Activated CD8-positive, alpha-beta memory T cell treated with anti-CD3 and anti-CD28 coated beads, Interleukin-2, amount 10 ng/mL, durations not matched to agents 7 days and 5 days (primary cell): ENCODE data around the gene KRT16. TPM values are rescaled to one million over a fixed set of nuclear protein-coding genes. Genes with fewer than 3 reads are reported as not detected.
"Not testable (repeated sequence)": the region's sequence is repeated elsewhere in the genome, so short reads cannot be mapped to it uniquely, and the experiment has no call there.

Experiments used
- ATAC-seq: fragments of 150-1000 bp; cut with Tn5 transposase; one replicate; pipeline ENCODE4 v1.10.0; 2021; ENCODE audit warnings: moderate library complexity
- CTCF ChIA-PET: fragments of 350-600 bp; sonication (Branson Sonifier 250); formaldehyde crosslinking; loops from one replicate; lab custom pipeline; 2021; ENCODE audit warnings: antibody characterized with exemption; lab: Charles Lee
- DNase-seq: peaks from one replicate; pipeline ENCODE4 v3.0.0-alpha.2; 2020
- H3K27ac Mint-ChIP-seq: one replicate; pipeline ENCODE4 v1.8.0; 2021; ENCODE audit warnings: mild to moderate bottlenecking, mixed read lengths
- H3K27me3 Mint-ChIP-seq: one replicate; pipeline ENCODE4 v1.8.0; 2021; ENCODE audit warnings: mixed read lengths
- H3K36me3 Mint-ChIP-seq: one replicate; pipeline ENCODE4 v1.8.0; 2021; ENCODE audit warnings: mild to moderate bottlenecking, mixed read lengths
- H3K4me1 Mint-ChIP-seq: one replicate; pipeline ENCODE4 v1.8.0; 2021; ENCODE audit warnings: mixed read lengths
- H3K4me3 Mint-ChIP-seq: one replicate; pipeline ENCODE4 v1.8.0; 2021; ENCODE audit warnings: mild to moderate bottlenecking, moderate library complexity, mixed read lengths
- H3K9me3 Mint-ChIP-seq: one replicate; pipeline ENCODE4 v1.8.0; 2022; ENCODE audit warnings: low read depth, mixed read lengths
- total RNA-seq, 2 experiments: library from RNA; stranded (reverse); gene quantifications; one replicate each; pipeline ENCODE4 v1.2.3, GENCODE V29; 2021

Gene KRT16
- total RNA-seq, 2 experiments from 2014 or later, result not detected

GRCh38 chr17:41628621-41629255 lies 16.2 kb upstream of the KRT16 start:
- not testable (repeated sequence) for H3K4me1 Mint-ChIP-seq, H3K36me3 Mint-ChIP-seq, ATAC-seq

DNA sequence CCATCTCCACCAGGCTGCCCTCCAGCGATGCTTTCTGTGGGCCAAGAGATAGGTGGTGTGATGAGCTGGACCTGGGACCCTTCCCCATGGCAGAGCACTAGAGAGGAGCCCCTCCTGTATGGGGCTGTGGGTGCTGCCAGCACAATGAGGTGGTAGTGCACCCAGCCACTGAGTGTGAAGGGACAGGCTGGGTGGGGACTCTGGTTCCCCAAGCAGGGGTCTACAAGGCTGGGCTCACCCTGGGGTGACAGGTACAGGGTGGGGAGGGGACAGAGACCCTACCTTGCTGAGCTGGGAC lies 15.5 kb upstream of the KRT16 start:
- H3K36me3 Mint-ChIP-seq, ATAC-seq, H3K27me3 Mint-ChIP-seq, H3K9me3 Mint-ChIP-seq, H3K4me1 Mint-ChIP-seq, H3K4me3 Mint-ChIP-seq, H3K27ac Mint-ChIP-seq, DNase-seq: not testable (repeated sequence)
- CTCF ChIA-PET, result interaction anchor here (1.4 to 1.5 kb wide), 2 partner anchors 35 to 79 kb away, joined by 3 to 4 read pairs; no protein-coding TSS in a partner anchor

More at GRCh38 chr17:41628621-41629255, 16.2 kb upstream of the KRT16 start:
- not testable (repeated sequence) for H3K27ac Mint-ChIP-seq, H3K9me3 Mint-ChIP-seq, H3K4me3 Mint-ChIP-seq, H3K27me3 Mint-ChIP-seq, DNase-seq
- CTCF ChIA-PET, result interaction anchor here (1.4 to 2.0 kb wide), 2 partner anchors 20 to 80 kb away, joined by 3 to 5 read pairs; no protein-coding TSS in a partner anchor

GRCh38 chr17:41627316-41628072 lies 14.9 kb upstream of the KRT16 start:
- no peaks in the 10 kb centered on the region for H3K9me3 Mint-ChIP-seq
- ATAC-seq (no peak), DNase-seq (no peak)
- no peak overlapping the region for H3K27ac Mint-ChIP-seq
- H3K36me3 Mint-ChIP-seq, result no peaks in the 10 kb centered on the region
- H3K4me1 Mint-ChIP-seq, result no peaks in the 10 kb centered on the region
- H3K27me3 Mint-ChIP-seq, result no peaks in the 10 kb centered on the region
- CTCF ChIA-PET, result interaction anchor here (0.9 to 1.5 kb wide), 3 partner anchors 21 to 79 kb away, joined by 3 to 4 read pairs (median 4); no protein-coding TSS in a partner anchor
- no peak overlapping the region for H3K4me3 Mint-ChIP-seq

DNA sequence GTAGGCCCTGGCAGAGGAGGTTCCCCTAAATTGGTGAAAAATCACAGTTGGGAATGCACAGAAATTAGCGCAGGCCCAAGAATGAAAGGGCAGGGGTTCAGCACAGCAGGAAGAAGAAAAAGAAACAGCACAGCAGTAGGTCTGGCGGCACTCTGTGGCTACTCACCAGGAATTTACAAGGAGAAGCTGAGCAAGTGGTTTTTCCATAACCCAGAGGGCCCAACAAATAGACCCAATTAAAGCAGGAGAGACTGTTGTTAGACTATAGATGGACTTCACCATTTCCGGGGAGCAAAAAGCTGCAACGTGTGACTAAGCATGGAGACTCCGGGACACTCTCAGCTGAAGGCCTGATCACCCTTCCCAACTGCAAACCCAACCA lies 14.3 kb upstream of the KRT16 start:
- not testable (repeated sequence) for H3K4me1 Mint-ChIP-seq, H3K36me3 Mint-ChIP-seq, ATAC-seq, H3K27me3 Mint-ChIP-seq, DNase-seq, H3K27ac Mint-ChIP-seq, H3K4me3 Mint-ChIP-seq, H3K9me3 Mint-ChIP-seq
- CTCF ChIA-PET, result interaction anchor here (0.9 to 1.5 kb wide), 2 partner anchors 22 to 36 kb away, joined by 4 read pairs; no protein-coding TSS in a partner anchor

GRCh38 chr17:41626028-41626913 lies 13.7 kb upstream of the KRT16 start:
- CTCF ChIA-PET, H3K4me3 Mint-ChIP-seq, H3K27ac Mint-ChIP-seq, H3K36me3 Mint-ChIP-seq, H3K4me1 Mint-ChIP-seq, ATAC-seq, H3K27me3 Mint-ChIP-seq, H3K9me3 Mint-ChIP-seq, DNase-seq: not testable (repeated sequence)

GRCh38 chr17:41625602-41626001 lies 13.0 kb upstream of the KRT16 start:
- H3K27ac Mint-ChIP-seq, result no peak overlapping the region
- CTCF ChIA-PET, result no interaction called here
- DNase-seq (no peak), ATAC-seq (no peak)
- no peak overlapping the region for H3K4me3 Mint-ChIP-seq
- no peaks in the 10 kb centered on the region for H3K9me3 Mint-ChIP-seq
- H3K36me3 Mint-ChIP-seq, result no peaks in the 10 kb centered on the region
- no peaks in the 10 kb centered on the region for H3K4me1 Mint-ChIP-seq
- H3K27me3 Mint-ChIP-seq, result no peaks in the 10 kb centered on the region

- H3K4me3 Mint-ChIP-seq, result no peak within 1 kb of the TSS
- no peaks in the 10 kb centered on the region for H3K9me3 Mint-ChIP-seq
- no peaks in the 10 kb centered on the region for H3K4me1 Mint-ChIP-seq
- DNase-seq (no peak), ATAC-seq (no peak)
- CTCF ChIA-PET, result interaction anchor here (1.2 kb wide), 1 partner anchor 24 kb away, joined by 3 read pairs; no protein-coding TSS in a partner anchor
- H3K27me3 Mint-ChIP-seq, result no peaks in the 10 kb centered on the region
- no peak within 1 kb of the TSS for H3K27ac Mint-ChIP-seq
- H3K36me3 Mint-ChIP-seq, result no peaks in the 10 kb centered on the region
Observed at GRCh38 chr17:41624208-41625101, 11.9 kb upstream of the KRT16 start, which contains the start of gene KRT17. Gene KRT17, minus strand, starts transcription at chr17:41624575. Its CDS starts 66 bp downstream, at chr17:41624509.

- H3K9me3 Mint-ChIP-seq, ATAC-seq, H3K36me3 Mint-ChIP-seq, DNase-seq, H3K27me3 Mint-ChIP-seq, H3K4me3 Mint-ChIP-seq, H3K27ac Mint-ChIP-seq, H3K4me1 Mint-ChIP-seq: not testable (repeated sequence)
- CTCF ChIA-PET, result interaction anchor here (1.2 kb wide), 1 partner anchor 25 kb away, joined by 3 read pairs; no protein-coding TSS in a partner anchor
Observed at GRCh38 chr17:41623184-41623861, 10.8 kb upstream of the KRT16 start.

DNA sequence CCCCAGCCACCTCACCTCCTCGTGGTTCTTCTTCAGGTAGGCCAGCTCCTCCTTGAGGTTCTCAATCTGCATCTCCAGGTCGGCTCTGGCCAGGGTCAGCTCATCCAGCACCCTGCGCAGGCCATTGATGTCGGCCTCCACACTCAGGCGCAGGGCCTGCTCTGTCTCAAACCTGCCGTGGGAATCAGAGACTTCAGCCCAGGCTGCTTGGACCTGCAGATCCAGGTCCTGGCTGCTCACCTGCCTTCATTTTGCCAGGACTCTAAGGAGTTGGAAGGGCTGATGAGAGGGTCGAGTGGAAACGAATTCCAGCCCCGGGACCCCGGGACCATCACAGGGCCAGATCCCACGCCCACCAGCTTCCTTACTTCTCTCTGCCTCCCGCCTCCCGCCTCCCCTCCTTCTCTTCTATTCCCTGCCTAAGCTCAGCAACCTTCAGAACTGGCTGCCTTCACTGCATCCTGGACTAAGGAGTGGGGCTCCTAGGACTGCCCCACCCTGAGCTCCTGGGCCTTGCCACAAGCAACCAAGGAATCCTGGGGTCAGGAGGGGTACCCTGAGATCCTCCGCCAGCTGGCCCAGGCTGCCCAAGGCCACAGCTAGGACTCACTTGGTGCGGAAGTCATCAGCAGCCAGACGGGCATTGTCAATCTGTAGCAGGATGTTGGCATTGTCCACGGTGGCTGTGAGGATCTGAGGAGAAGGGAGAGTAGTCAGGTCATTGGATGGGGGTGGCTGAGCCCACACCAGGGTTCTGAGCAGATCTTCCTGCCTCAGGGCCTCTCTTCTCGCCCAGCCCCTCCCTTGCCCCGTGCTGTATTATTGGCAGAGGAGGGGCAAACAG lies 10.0 kb upstream of the KRT16 start:
- H3K27me3 Mint-ChIP-seq, H3K9me3 Mint-ChIP-seq, H3K4me3 Mint-ChIP-seq, H3K27ac Mint-ChIP-seq, DNase-seq, H3K4me1 Mint-ChIP-seq, ATAC-seq, H3K36me3 Mint-ChIP-seq, CTCF ChIA-PET: not testable (repeated sequence)

- DNase-seq (no peak), ATAC-seq (no peak)
- CTCF ChIA-PET, result no interaction called here
- Mint-ChIP-seq H3K4me3 (no peak overlapping the region), H3K27ac (no peak overlapping the region), H3K27me3 (no peaks in the 10 kb centered on the region), H3K36me3 (no peaks in the 10 kb centered on the region), H3K9me3 (no peaks in the 10 kb centered on the region), H3K4me1 (no peaks in the 10 kb centered on the region)
Observed at GRCh38 chr17:41621916-41622315, 9.3 kb upstream of the KRT16 start.

DNA sequence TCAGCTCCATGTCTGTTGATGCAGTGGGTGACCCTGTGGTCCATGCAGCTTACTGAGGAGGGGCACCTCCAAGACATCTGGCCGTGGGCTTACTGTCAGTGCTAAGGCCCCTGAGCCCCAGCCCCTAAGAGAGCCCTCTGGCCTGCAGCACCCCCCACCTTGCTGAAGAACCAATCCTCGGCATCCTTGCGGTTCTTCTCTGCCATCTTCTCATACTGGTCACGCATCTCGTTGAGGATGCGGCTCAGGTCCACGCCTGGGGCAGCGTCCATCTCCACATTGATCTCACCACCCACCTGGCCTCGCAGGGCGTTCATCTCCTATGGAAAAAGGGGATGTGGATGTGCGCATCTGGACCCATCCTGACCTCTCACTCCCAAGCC lies 8.9 kb upstream of the KRT16 start:
- not testable (repeated sequence) for H3K36me3 Mint-ChIP-seq, ATAC-seq, H3K27me3 Mint-ChIP-seq, H3K9me3 Mint-ChIP-seq, DNase-seq, H3K4me3 Mint-ChIP-seq, H3K27ac Mint-ChIP-seq, H3K4me1 Mint-ChIP-seq
- CTCF ChIA-PET, result interaction anchor here (1.3 to 1.5 kb wide), 2 partner anchors 9 to 27 kb away, joined by 3 to 4 read pairs; no protein-coding TSS in a partner anchor
